IPS-NIHi7 (cell line): ENCODE measurements around the gene TMEM135.
A peak's percentile ranks its signal among the peaks of the same experiment; 100 is the strongest.
"Not testable (repeated sequence)": the region's sequence is repeated elsewhere in the genome, so short reads cannot be mapped to it uniquely, and the experiment has no call there.

Experiments used
- DNase-seq: peaks from one replicate; pipeline ENCODE4 v3.0.0; 2012; ENCODE audit warnings: mixed read lengths; ENCODE audit errors: extremely low spot score

The TMEM135 gene

GRCh38 chr11:87037450-87038234, at the start of gene TMEM135:
Gene TMEM135, plus strand, starts transcription at chr11:87037934. Its CDS starts 112 bp downstream, at chr11:87038046.
- peak; percentile 98 for DNase-seq

GRCh38 chr11:86988351-86988881, 49.3 kb upstream of the TMEM135 start:
- no peak for DNase-seq

- no peak for DNase-seq
These were observed 47.7 kb upstream of the TMEM135 start for GRCh38 chr11:86990031-86990430.

GRCh38 chr11:86990515-86990914, 47.2 kb upstream of the TMEM135 start:
- peak; percentile 60 for DNase-seq

- DNase-seq, result no peak
These were observed 46.4 kb upstream of the TMEM135 start for GRCh38 chr11:86991341-86991740.

GRCh38 chr11:86992340-86992739, 45.4 kb upstream of the TMEM135 start:
- DNase-seq, result not testable (repeated sequence)

GRCh38 chr11:86993031-86993430, 44.7 kb upstream of the TMEM135 start:
- no peak for DNase-seq

GRCh38 chr11:86996953-86997570, 40.7 kb upstream of the TMEM135 start:
- no peak for DNase-seq

- DNase-seq, result no peak
These were observed 38.3 kb upstream of the TMEM135 start for GRCh38 chr11:86999388-86999787.

- DNase-seq, result peak; percentile 53
These were observed 37.6 kb upstream of the TMEM135 start for GRCh38 chr11:86999859-87000753.

GRCh38 chr11:87002918-87003317, 34.8 kb upstream of the TMEM135 start:
- no peak for DNase-seq

GRCh38 chr11:87004281-87004680, 33.5 kb upstream of the TMEM135 start:
- DNase-seq, result not testable (repeated sequence)

- no peak for DNase-seq
These were observed 32.2 kb upstream of the TMEM135 start for GRCh38 chr11:87005569-87005921.

- no peak for DNase-seq
These were observed 31.7 kb upstream of the TMEM135 start for GRCh38 chr11:87006035-87006434.

GRCh38 chr11:87007963-87008362, 29.8 kb upstream of the TMEM135 start:
- DNase-seq, result no peak

- DNase-seq, result no peak
These were observed 25.6 kb upstream of the TMEM135 start for GRCh38 chr11:87012089-87012488.

GRCh38 chr11:87012673-87013072, 25.1 kb upstream of the TMEM135 start:
- no peak for DNase-seq

- no peak for DNase-seq
These were observed 23.6 kb upstream of the TMEM135 start for GRCh38 chr11:87013912-87014825.

- no peak for DNase-seq
These were observed 22.1 kb upstream of the TMEM135 start for GRCh38 chr11:87015645-87016044.

GRCh38 chr11:87019613-87020271, 18.0 kb upstream of the TMEM135 start:
- no peak for DNase-seq
